ELR (cell line): Measurements from ENCODE around the gene ARL16.

ENCODE experiments used
- DNase-seq: peaks from one replicate; pipeline ENCODE4 v3.0.0-alpha.2; 2015; ENCODE audit warnings: low read depth

The ARL16 gene

GRCh38 chr17:81666342-81667191 lies 17.0 kb downstream of the ARL16 start, which contains the start of the genes CCDC137 and OXLD1:
TSS of gene CCDC137 (plus strand) at chr17:81666737. CDS start at chr17:81666767, 30 bp downstream.
TSS of gene OXLD1 (minus strand) at chr17:81666605. CDS start at chr17:81666577, 28 bp downstream.
- DNase-seq = peak; percentile 99

GRCh38 chr17:81666092-81666341 lies 17.6 kb downstream of the ARL16 start:
- no peak for DNase-seq

- peak; percentile 58 for DNase-seq
These were observed 18.1 kb downstream of the ARL16 start for GRCh38 chr17:81665205-81666091.

- no peak for DNase-seq
These were observed 19.5 kb downstream of the ARL16 start for GRCh38 chr17:81664051-81664470.

DNA sequence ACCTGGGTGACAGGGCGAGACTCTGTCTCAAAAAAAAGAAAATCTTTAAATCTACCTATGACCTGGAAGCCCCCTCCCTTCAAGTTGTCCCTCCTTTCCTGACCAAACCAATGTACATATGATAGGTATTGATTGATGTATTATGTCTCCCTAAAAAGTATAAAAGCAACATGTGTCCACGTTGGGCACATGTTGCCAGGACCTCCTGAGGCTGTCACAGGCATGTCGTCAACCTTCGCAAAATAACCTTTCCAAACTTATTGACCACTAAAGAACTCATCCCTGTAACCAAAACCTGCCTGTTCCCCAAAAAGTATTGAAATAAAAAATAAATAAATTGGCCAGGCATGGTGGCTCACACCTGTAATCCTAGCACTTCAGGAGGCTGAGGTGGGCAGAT lies 21.6 kb downstream of the ARL16 start:
- no peak for DNase-seq

- DNase-seq = no peak
These were observed 23.2 kb downstream of the ARL16 start for GRCh38 chr17:81660441-81660840.

DNA sequence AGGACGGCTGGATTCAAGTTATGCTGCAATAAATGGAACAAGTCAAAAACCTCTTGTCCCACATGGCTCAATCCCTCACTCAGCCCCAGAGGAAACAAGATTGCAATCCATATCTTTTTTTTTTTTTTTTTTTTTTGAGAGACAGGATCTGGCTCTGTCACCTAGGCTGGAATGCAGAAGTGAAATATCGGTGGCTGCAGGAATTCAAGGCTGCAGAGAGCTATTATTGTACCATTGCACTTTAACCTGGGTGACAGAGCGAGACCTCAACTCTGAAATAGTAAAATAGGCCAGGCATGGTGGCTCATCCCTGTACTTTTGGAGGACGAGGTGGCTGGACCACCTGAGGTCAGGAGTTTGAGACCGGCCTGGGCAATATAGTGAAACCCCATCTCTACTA lies 24.6 kb downstream of the ARL16 start:
- no peak for DNase-seq

- no peak for DNase-seq
These were observed 26.8 kb downstream of the ARL16 start for GRCh38 chr17:81656835-81657234.

- DNase-seq = no peak
These were observed 27.4 kb downstream of the ARL16 start, which contains the start of gene PDE6G for GRCh38 chr17:81656118-81656743. TSS of gene PDE6G (minus strand) at chr17:81656542. CDS start at chr17:81653305, 3,237 bp downstream.

- no peak for DNase-seq
These were observed 28.0 kb downstream of the ARL16 start for GRCh38 chr17:81655378-81656117.

DNA sequence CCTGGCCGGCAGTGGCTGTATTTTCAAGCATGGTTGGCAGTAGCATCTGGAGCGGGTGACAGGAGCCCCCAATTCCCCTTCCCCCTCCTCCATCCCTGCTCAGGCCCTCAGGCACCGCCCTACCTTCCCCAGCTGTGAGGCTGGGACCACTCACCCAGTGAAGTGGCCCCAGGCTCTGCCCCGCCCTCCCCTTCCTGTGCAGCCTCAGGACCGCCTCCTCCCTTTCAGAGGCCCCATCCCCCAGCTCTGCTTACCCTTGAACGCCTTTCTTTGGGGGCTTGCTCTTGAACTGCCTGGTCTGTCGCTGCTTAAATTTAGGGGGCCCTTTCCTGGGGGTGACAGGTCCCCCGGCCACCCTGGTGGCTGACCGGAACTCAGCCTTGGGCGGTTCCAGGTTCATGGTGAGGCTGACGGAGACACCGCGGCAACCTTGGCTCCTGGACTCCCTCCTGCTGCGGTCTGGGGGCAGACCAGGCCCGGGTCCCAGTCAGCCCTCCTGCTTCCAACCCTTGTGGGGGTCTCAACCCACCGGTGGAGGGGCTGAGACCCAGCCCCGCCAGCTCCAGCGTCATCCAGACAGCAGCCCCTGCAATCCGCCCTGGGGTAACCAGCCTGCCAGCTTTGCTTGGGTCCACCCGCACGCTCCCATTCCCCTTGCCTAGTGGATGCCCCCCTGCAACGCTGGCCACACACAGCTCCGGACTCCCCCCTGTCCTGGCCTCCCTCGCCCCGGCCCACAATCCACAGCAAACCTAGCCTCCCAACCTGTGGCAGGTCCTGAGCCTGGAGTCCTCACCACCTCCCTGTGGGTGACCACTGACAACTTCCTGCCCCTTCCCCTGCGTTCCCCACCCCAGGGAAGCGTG lies 30.5 kb downstream of the ARL16 start:
- no peak for DNase-seq

GRCh38 chr17:81651692-81652091 lies 31.9 kb downstream of the ARL16 start:
- peak; percentile 97 for DNase-seq

GRCh38 chr17:81650951-81651350 lies 32.6 kb downstream of the ARL16 start:
- no peak for DNase-seq

DNA sequence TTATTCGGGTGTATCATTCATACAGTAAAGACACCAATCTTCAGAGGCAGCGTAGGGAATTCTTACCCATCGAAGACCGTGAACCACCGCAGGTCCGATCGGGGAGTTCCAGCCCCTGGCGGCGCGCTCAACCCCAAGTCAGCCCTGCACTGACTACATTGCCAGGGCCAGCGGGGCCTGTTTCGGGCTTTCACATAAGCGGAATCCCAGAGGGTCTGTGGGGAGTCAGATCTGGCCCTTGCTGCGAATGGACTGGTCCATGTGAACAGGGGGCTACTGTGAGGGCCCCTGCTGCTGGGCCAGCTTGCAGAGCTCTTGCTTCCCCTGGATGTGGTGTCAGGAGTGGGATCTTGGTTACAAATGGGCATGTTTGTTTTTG lies 34.9 kb downstream of the ARL16 start:
- no peak for DNase-seq

- no peak for DNase-seq
These were observed 35.4 kb downstream of the ARL16 start for GRCh38 chr17:81648013-81648706.

DNA sequence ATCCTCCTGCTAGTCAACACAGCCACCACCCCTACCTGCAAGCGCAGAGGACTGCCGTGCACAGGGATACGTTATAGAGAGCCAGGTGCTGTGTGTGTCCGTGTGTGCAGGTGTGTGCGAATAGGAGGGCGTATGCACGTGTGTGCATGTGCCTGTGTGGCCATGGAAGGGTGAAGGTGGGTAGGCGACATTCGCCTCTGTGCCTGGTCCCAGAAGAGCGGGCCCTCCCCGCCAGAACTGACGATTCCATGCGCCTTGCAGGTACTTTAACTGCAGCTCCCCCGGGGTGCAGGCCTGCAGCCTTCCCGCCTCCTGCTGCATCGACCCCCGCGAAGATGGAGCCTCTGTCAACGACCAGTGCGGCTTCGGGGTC lies 36.0 kb downstream of the ARL16 start:
- DNase-seq = no peak

GRCh38 chr17:81646869-81647600 lies 36.6 kb downstream of the ARL16 start:
- no peak for DNase-seq

DNA sequence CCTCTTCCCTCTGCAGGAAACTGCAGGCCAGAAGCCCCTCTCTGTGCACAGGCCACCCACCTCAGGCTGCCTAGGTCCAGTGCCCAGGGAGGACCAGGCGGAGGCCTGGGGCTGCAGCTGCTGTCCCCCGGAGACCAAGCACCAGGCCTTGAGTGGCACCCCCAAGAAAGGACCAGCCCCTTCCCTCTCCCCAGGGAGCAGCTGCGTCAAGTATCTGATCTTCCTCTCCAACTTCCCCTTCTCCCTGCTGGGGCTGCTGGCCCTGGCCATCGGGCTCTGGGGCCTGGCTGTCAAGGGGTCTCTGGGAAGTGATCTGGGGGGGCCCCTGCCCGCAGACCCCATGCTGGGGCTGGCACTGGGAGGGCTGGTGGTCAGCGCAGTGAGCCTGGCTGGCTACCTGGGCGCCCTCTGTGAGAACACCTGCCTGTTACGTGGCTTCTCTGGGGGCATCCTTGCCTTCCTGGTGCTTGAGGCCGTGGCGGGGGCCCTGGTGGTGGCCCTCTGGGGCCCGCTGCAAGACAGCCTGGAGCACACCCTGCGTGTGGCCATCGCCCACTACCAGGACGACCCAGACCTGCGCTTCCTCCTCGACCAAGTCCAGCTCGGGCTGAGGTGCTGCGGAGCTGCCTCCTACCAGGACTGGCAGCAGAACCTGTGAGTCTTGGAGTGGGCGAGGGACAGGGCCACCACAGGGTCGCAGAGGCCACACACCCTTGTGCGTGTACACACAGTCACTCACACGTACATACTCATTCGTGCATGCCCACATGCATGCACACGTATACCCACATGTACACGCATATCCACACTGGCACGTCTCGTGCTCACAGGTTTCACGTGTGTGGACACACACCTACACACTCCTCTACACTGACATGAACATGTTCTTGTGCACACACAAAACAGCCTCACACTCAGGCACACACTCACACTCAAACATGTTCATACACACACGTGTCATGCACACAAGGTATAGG lies 38.3 kb downstream of the ARL16 start:
- DNase-seq = no peak
